Glutamatergic neuron (in vitro differentiated cells): ENCODE results near the gene ZNF530. TPM values are rescaled to one million over a fixed set of nuclear protein-coding genes. Genes with fewer than 3 reads are reported as not detected.

Experiments
- DNase-seq: peaks from one replicate; pipeline ENCODE4 v3.0.0; 2022
- H3K27ac Mint-ChIP-seq: one replicate; pipeline ENCODE4 v1.8.0; 2020; ENCODE audit warnings: mild to moderate bottlenecking, mixed read lengths, inconsistent platforms; ENCODE audit not compliant: unreplicated experiment
- H3K27me3 Mint-ChIP-seq: one replicate; pipeline ENCODE4 v1.8.0; 2020; ENCODE audit warnings: mild to moderate bottlenecking, moderate library complexity, mixed read lengths, inconsistent platforms; ENCODE audit not compliant: unreplicated experiment
- H3K36me3 Mint-ChIP-seq: one replicate; pipeline ENCODE4 v1.8.0; 2020; ENCODE audit warnings: mild to moderate bottlenecking, mixed read lengths, inconsistent platforms; ENCODE audit not compliant: unreplicated experiment
- H3K4me1 Mint-ChIP-seq: one replicate; pipeline ENCODE4 v1.8.0; 2020; ENCODE audit warnings: mild to moderate bottlenecking, low read depth, mixed read lengths, inconsistent platforms; ENCODE audit not compliant: unreplicated experiment
- H3K4me3 Mint-ChIP-seq: one replicate; pipeline ENCODE4 v1.8.0; 2020; ENCODE audit warnings: mild to moderate bottlenecking, mixed read lengths, inconsistent platforms; ENCODE audit not compliant: unreplicated experiment
- H3K9me3 Mint-ChIP-seq: one replicate; pipeline ENCODE4 v1.8.0; 2020; ENCODE audit warnings: mild to moderate bottlenecking, moderate library complexity, mixed read lengths, inconsistent platforms; ENCODE audit not compliant: unreplicated experiment
- long read RNA-seq: library from polyadenylated mRNA; unstranded; transcript quantifications from one replicate; pipeline ENCODE4 v2.0.0, GENCODE V29; 2020; ENCODE audit not compliant: unreplicated experiment
- total RNA-seq: library from RNA; stranded (reverse); fragmentation: NEBNext Ultra II Directional; extraction: Animal tissue kit (Norgen Biotek cat#: 25700); gene quantifications from one replicate; pipeline ENCODE4 v1.2.1, GENCODE V29; 2021; ENCODE audit not compliant: unreplicated experiment
- TF ChIP-seq, protein P1 (sequence below): fragments of 200-600 bp; sonication (generic); IDR thresholded peaks from one replicate; pipeline ENCODE4 v1.5.0; 2021; ENCODE audit not compliant: partially characterized antibody, unreplicated experiment

Gene ZNF530
- 4.6 TPM for total RNA-seq
- long read RNA-seq, result 0 reads

DNA sequence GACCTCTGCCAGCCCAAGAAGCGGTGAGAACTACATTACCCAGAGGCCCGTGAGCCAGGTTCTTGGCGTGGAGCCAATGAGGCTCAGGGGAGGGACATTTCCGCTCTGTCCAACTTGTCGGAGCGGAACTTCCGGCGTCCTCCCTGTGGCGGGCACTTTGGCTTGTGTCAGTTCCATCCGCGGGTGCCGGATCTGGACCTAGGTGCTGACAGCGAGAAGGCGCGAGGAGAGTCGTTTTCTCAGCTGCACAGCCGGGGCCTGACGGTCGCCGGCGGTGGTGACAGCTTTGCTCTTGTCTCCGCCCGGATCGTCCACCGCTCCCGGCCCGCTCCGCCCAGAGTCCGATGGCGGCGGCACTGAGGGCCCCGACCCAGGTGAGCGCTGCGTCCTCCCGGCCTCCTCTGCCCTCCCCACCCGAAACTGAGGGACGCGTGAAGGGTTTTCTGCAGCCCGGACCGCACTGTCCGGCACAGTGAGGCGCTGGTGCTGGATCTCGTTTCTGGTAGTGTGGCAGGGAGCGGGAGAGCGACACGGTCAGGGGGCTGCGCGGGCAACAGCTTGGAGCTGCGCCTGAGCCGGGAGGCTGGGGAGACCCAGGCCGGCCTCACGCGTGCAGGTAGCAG lies at the start of gene ZNF530:
TSS of gene ZNF530 (plus strand) at position 125 of the 623 bp plus-strand sequence. CDS start 4,461 bp downstream, outside the sequence.
- DNase-seq, result peak; percentile 95
- peaks cover 21% of the 10 kb centered on the region for H3K36me3 Mint-ChIP-seq
- H3K4me1 Mint-ChIP-seq, result peaks cover 4% of the 10 kb centered on the region
- peaks cover 7% of the 10 kb centered on the region for H3K27me3 Mint-ChIP-seq
- H3K27ac Mint-ChIP-seq, result peak within 1 kb of the TSS; percentile 31
- TF ChIP-seq, protein P1, sequence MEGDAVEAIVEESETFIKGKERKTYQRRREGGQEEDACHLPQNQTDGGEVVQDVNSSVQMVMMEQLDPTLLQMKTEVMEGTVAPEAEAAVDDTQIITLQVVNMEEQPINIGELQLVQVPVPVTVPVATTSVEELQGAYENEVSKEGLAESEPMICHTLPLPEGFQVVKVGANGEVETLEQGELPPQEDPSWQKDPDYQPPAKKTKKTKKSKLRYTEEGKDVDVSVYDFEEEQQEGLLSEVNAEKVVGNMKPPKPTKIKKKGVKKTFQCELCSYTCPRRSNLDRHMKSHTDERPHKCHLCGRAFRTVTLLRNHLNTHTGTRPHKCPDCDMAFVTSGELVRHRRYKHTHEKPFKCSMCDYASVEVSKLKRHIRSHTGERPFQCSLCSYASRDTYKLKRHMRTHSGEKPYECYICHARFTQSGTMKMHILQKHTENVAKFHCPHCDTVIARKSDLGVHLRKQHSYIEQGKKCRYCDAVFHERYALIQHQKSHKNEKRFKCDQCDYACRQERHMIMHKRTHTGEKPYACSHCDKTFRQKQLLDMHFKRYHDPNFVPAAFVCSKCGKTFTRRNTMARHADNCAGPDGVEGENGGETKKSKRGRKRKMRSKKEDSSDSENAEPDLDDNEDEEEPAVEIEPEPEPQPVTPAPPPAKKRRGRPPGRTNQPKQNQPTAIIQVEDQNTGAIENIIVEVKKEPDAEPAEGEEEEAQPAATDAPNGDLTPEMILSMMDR, result no peak
- H3K4me3 Mint-ChIP-seq, result peak within 1 kb of the TSS; percentile 84
- peaks cover 10% of the 10 kb centered on the region for H3K9me3 Mint-ChIP-seq

DNA sequence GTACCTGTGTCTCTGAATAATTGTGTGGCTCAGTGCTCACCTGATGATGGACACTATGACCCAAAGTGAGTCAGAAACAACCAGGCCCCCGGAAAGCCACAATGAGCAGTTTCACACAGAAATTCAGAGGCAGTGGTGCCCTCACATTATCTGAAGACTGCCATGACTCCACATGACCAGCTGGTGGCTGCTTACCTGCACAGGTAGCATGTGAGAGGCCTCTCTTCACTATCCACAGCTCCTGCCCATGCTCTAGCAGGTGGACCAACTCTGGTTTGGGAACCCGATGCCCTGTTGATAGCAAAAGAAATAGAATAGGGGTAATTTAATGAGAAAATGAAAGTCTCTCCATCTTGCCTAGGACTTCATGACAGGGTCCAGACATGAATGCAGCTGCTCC lies 47.3 kb upstream of the ZNF530 start:
- DNase-seq, result no peak
- Mint-ChIP-seq H3K4me3 (no peak overlapping the region), H3K27ac (no peak overlapping the region), H3K9me3 (peaks cover 3% of the 10 kb centered on the region), H3K36me3 (peaks cover 57% of the 10 kb centered on the region), H3K27me3 (peaks cover 5% of the 10 kb centered on the region), H3K4me1 (peaks cover 2% of the 10 kb centered on the region)
- TF ChIP-seq, protein P1, result no peak

DNA sequence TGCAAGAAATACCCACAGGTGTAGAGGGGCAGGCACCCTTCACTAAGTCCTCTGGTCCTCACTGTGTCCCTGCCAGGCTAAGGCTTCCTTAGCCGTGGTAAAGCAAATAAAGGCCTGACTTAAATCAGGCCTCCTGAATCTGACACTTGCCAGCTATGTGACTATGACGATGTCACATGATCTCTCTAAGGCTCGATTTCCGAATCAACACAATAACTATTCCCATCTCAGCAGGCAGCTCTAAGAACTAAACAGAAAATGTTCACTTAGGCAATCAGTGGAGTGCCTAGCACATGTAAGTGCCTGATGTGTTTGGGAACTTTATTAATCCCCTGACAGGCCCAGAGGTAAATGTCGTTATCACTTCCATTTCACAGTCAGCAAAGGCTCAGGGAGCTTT lies 42.0 kb upstream of the ZNF530 start:
- Mint-ChIP-seq H3K4me3 (peak overlapping the region; percentile 99), H3K27ac (peak overlapping the region; percentile 41), H3K9me3 (peaks cover 23% of the 10 kb centered on the region), H3K36me3 (peaks cover 36% of the 10 kb centered on the region), H3K4me1 (peaks cover 9% of the 10 kb centered on the region), H3K27me3 (peaks cover 15% of the 10 kb centered on the region)
- DNase-seq, result no peak
- TF ChIP-seq, protein P1, result no peak

DNA sequence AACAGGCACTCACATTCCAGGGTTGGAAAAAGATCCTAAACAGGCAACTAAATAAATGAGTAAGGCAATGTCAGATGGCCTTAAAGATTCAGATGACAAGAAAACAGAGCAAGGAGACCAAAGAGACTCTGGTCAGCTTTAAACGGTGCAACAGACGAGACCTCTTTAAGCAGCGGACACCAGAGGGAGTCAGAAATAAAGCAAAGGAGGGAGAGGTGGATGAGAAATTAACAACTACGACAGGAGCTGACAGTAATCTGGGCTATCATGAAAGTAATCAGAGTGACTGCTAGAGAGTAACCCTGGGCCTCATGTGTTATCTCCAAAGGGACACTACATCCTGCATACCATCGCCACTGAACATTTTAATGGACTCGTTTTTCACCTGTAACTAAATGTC lies 41.2 kb upstream of the ZNF530 start:
- Mint-ChIP-seq H3K27me3 (peaks cover 15% of the 10 kb centered on the region), H3K4me3 (peak overlapping the region; percentile 99), H3K36me3 (peaks cover 37% of the 10 kb centered on the region), H3K4me1 (peaks cover 9% of the 10 kb centered on the region), H3K9me3 (peaks cover 23% of the 10 kb centered on the region), H3K27ac (peak overlapping the region; percentile 31)
- DNase-seq, result no peak
- TF ChIP-seq, protein P1, result no peak

DNA sequence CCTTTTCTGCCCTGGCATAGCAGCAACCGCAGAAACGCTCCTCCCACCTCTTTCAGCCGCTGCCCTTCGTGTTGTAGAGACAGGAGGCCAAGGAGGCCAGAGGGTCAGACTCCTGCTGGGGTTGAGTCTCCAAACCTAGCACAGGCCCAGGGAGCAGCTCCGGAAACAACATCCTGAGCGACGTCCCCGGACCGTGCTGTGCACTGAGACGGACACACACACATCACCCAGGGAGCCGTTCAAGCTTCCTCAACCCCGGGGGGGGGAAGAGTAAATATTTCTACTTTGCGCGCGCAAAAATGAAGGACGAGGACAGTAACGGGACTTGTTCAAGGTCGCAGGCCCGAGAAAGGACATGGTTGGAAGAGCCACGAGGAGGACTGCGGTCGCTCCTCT lies 40.7 kb upstream of the ZNF530 start:
- TF ChIP-seq, protein P1, result no peak
- H3K27me3 Mint-ChIP-seq, result peaks cover 15% of the 10 kb centered on the region
- peaks cover 25% of the 10 kb centered on the region for H3K9me3 Mint-ChIP-seq
- peaks cover 42% of the 10 kb centered on the region for H3K36me3 Mint-ChIP-seq
- H3K4me1 Mint-ChIP-seq, result peaks cover 9% of the 10 kb centered on the region
- peak overlapping the region; percentile 99 for H3K4me3 Mint-ChIP-seq
- peak overlapping the region; percentile 64 for H3K27ac Mint-ChIP-seq
- DNase-seq, result peak; percentile 25
